Measurements from ENCODE around the gene RASEF. TPM values are rescaled to one million over a fixed set of nuclear protein-coding genes. Genes with fewer than 3 reads are reported as not detected.

Gene RASEF
- total RNA-seq, 2 experiments from 2014 or later, result not detected

DNA sequence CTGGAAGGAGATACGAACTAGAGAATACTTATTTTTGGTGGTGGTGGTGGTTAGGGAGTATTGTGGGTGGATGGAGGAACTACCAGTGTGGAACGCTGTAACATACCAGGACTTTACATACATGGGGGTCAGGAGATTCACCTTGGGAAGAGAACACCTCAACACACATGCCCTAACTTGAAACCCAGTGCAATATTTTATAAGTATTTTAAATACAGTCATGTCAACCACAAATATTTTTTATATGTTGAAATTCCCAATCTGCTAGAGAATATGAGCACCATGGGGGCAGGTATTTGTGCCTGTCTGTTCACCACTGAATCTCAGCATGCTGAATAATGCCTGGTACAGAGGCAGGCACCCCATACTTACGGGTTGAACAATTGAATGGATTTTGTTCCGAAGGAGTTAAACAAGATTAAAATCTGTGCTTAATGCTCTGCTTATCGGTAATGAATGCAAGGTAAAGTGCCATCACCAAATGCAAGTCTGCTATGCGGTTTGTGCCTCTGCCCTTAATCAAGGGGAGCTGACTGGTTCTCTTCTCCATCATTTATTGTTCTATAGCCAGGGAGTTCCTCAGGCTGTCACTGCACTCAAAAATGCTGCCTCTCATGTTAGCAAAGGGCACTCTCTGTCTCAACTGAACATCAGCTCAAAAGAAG is 65.3 kb downstream of the RASEF start:
- DNase-seq (no peak), ATAC-seq (ENCODE audit: poor library complexity) (no peak)
- no peaks in the 10 kb centered on the region for H3K4me1 Mint-ChIP-seq (ENCODE audit: low read depth)
- H3K36me3 ChIP-seq (ENCODE audit: insufficient read depth, low read length), result no peaks in the 10 kb centered on the region
- no peaks in the 10 kb centered on the region for H3K27me3 Mint-ChIP-seq
- no peak overlapping the region for H3K4me3 Mint-ChIP-seq
- H3K9me3 Mint-ChIP-seq, result no peaks in the 10 kb centered on the region
- no peaks in the 10 kb centered on the region for H3K36me3 Mint-ChIP-seq (ENCODE audit: low read depth)
- TF ChIP-seq, protein P1, sequence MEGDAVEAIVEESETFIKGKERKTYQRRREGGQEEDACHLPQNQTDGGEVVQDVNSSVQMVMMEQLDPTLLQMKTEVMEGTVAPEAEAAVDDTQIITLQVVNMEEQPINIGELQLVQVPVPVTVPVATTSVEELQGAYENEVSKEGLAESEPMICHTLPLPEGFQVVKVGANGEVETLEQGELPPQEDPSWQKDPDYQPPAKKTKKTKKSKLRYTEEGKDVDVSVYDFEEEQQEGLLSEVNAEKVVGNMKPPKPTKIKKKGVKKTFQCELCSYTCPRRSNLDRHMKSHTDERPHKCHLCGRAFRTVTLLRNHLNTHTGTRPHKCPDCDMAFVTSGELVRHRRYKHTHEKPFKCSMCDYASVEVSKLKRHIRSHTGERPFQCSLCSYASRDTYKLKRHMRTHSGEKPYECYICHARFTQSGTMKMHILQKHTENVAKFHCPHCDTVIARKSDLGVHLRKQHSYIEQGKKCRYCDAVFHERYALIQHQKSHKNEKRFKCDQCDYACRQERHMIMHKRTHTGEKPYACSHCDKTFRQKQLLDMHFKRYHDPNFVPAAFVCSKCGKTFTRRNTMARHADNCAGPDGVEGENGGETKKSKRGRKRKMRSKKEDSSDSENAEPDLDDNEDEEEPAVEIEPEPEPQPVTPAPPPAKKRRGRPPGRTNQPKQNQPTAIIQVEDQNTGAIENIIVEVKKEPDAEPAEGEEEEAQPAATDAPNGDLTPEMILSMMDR (IDR thresholded peaks at IDR 0.05), result no peak
- ChIA-PET CTCF (no interaction called here), POLR2A (no interaction called here)
- no peaks in the 10 kb centered on the region for H3K4me1 ChIP-seq (ENCODE audit: insufficient read depth, low read length)
- H3K27me3 ChIP-seq (ENCODE audit: control insufficient read depth in 1 of 2, insufficient read depth in 2 of 2, low read length in 2 of 2), result no peaks in the 10 kb centered on the region
- intact Hi-C loops (cut with DNase I, micrococcal nuclease), result no loop called here
- H3K27ac Mint-ChIP-seq, result no peak overlapping the region
- peaks cover 0 to 3% of the 10 kb centered on the region in 2 experiments for H3K9me3 ChIP-seq (ENCODE audit: control insufficient read depth in 1 of 2, insufficient read depth in 1 of 2, low read length in 2 of 2)
- no peak overlapping the region for H3K27ac ChIP-seq (ENCODE audit: low read depth in 1 of 2, low read length in 2 of 2)
- H3K4me3 ChIP-seq (ENCODE audit: low read length), result no peak overlapping the region

DNA sequence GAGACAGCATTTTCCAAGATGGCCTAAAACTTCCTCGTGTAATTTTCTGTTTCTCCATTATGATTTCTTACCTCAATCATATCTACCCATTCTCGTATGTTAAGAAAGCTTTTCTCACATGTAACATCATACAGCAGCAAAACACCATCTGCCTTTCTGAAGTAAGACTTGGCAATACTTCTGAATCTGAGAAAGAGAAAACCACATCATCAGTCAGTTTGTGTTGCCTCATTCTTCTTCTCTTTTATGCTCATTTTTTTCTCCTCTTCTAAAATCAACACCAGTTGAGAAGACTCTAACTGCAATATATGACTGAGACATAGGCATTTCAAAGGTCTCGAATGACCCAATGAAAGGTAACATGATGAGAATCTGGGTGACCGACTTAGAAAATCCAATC is 66.0 kb downstream of the RASEF start:
- H3K4me1 Mint-ChIP-seq (ENCODE audit: low read depth), result no peaks in the 10 kb centered on the region
- no peak for ATAC-seq (ENCODE audit: poor library complexity)
- no peaks in the 10 kb centered on the region for H3K36me3 Mint-ChIP-seq (ENCODE audit: low read depth)
- ChIA-PET CTCF (no interaction called here), POLR2A (no interaction called here)
- no peak overlapping the region for H3K4me3 Mint-ChIP-seq
- no peak for DNase-seq
- H3K9me3 Mint-ChIP-seq, result no peaks in the 10 kb centered on the region
- H3K27me3 Mint-ChIP-seq, result no peaks in the 10 kb centered on the region
- H3K27ac Mint-ChIP-seq, result no peak overlapping the region
- intact Hi-C loops (cut with DNase I, micrococcal nuclease), result no loop called here
- Histone ChIP-seq H3K9me3 (ENCODE audit: control insufficient read depth in 1 of 2, insufficient read depth in 1 of 2, low read length in 2 of 2) (peaks cover 0 to 3% of the 10 kb centered on the region in 2 experiments), H3K36me3 (ENCODE audit: insufficient read depth, low read length) (no peaks in the 10 kb centered on the region), H3K4me1 (ENCODE audit: insufficient read depth, low read length) (no peaks in the 10 kb centered on the region), H3K4me3 (ENCODE audit: low read length) (no peak overlapping the region), H3K27ac (ENCODE audit: low read depth in 1 of 2, low read length in 2 of 2) (no peak overlapping the region), H3K27me3 (ENCODE audit: control insufficient read depth in 1 of 2, insufficient read depth in 2 of 2, low read length in 2 of 2) (no peaks in the 10 kb centered on the region)
- TF ChIP-seq, protein P1 (IDR thresholded peaks at IDR 0.05), result no peak

DNA sequence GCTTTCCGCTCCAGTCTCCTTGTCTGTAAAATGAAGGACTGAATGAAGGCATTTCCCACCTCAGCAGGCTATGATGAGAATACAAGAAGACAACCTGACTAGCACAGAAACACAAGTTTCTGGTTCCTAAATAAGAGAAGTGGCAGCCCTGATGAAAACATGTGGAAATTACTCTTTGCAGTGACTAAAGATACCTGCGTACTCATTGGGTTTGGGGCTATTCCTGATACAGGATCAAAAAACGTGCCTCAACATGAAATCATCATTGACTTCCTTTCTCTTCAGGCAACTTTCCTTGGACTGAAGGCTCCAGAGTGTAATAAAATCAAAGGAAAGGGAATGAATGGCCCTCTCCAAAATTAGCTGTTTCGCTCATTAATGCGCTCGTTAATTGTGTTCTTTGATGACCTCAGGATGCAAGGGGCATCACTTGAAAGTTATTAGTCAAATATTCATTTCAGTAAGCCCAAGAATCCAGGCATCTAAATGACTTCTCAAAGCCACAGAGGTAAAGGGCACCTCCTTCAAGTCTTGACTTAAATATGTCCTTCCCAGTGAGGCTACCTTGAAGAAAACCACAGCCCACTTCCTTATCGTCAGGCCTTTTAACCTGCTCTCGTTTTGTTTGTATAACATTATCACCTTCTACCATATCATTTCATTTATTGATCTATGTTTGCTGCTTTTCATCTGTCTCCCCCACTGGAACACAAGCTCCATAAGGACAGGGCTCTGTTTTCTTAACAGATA is 68.9 kb downstream of the RASEF start:
- TF ChIP-seq, protein P1 (IDR thresholded peaks at IDR 0.05), result no peak
- ATAC-seq (ENCODE audit: poor library complexity), result no peak
- H3K27ac Mint-ChIP-seq, result no peak overlapping the region
- no peak overlapping the region for H3K27ac ChIP-seq (ENCODE audit: low read depth in 1 of 2, low read length in 2 of 2)
- no peaks in the 10 kb centered on the region for H3K9me3 ChIP-seq (ENCODE audit: control insufficient read depth in 1 of 2, insufficient read depth in 1 of 2, low read length in 2 of 2)
- H3K36me3 Mint-ChIP-seq (ENCODE audit: low read depth), result no peaks in the 10 kb centered on the region
- H3K36me3 ChIP-seq (ENCODE audit: insufficient read depth, low read length), result no peaks in the 10 kb centered on the region
- H3K27me3 Mint-ChIP-seq, result no peaks in the 10 kb centered on the region
- no peaks in the 10 kb centered on the region for H3K9me3 Mint-ChIP-seq
- intact Hi-C loops (cut with DNase I, micrococcal nuclease), result no loop called here
- no peak overlapping the region for H3K4me3 ChIP-seq (ENCODE audit: low read length)
- no peaks in the 10 kb centered on the region for H3K4me1 ChIP-seq (ENCODE audit: insufficient read depth, low read length)
- H3K4me3 Mint-ChIP-seq, result no peak overlapping the region
- DNase-seq, result no peak
- H3K4me1 Mint-ChIP-seq (ENCODE audit: low read depth), result no peaks in the 10 kb centered on the region
- no peaks in the 10 kb centered on the region for H3K27me3 ChIP-seq (ENCODE audit: control insufficient read depth in 1 of 2, insufficient read depth in 2 of 2, low read length in 2 of 2)
- ChIA-PET CTCF (no interaction called here), POLR2A (no interaction called here)

All from CD4-positive, alpha-beta T cell (primary cell).